Stimulated activated CD8-positive, alpha-beta memory T cell treated with anti-CD3 and anti-CD28 coated beads, Interleukin-4, amount 100 ng/mL, for 24 hours (primary cell): ENCODE measurements around the gene TAF3.

Source experiments
- DNase-seq: peaks from one replicate; pipeline ENCODE4 v3.0.0-alpha.2; 2020; ENCODE audit warnings: low read depth

The TAF3 gene

GRCh38 chr10:8059191-8059936, 241.1 kb downstream of the TAF3 start:
- no peak for DNase-seq

- no peak for DNase-seq
Measured at GRCh38 chr10:8060010-8060703, 241.9 kb downstream of the TAF3 start.

DNA sequence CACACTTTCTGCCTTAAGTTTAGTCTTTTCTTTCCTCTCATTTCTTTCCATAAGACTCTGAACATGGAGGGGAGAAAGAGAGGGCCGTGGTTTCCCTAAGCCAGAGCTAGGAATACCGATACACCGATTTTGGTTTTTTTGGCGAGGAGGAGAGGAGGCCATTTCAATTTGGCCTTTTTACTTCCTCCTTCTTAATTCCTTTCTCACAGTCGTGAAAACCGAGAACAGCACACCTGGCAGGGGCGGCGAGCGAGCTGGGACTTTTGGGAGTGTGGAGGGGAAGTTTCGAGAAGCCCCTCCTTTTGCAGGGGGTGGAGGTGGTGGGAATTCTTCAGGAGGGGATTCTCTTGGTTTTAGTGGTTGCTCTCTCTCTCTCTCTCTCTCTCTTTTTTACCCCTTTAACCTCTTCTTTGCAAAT, 242.4 kb downstream of the TAF3 start:
- DNase-seq: no peak

DNA sequence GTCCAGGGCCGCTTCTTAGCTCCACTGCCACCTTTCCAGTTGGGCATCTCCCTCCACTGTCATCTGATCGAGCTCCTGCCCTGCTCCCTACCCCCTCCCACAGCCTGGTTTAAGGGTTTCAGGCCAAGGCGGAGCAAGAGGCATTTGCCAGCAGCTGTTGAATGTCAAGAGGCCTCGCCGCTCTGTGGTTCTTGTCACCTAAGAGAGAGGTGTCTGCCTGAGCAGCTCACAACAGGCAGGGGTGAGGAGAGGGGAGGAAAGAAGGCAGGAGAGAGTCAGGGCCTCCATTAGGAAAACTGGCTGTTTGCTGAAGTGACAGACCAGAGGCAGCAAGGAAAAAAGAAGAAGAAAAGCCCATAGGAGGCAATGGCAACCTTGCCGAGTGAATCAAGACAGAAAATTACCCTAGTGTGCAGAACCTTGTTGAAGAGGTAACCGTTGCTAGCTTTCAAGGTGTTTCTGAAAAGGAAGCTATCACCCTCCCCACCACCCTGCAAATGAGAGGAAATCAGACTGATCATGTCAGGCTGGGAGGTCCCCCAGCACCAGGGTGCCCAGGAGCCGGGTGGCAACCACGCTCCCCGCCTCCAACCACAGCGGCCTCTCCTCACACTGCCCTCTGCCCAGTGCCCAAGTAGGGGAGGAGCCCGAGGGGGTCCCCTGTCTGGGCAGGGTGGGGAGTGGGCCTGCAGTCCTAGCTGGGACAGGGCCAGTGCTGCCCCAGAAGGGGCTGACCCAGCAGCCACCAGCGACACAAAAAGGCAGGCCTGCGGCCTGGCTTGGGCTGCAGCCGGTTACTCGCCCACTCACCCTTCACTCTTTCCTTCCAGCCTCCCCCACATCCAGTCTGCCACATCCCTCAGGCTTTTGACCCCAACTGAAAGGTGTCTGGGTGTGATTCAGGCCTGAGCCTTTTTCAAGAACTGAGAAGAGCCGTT, 243.2 kb downstream of the TAF3 start:
- no peak for DNase-seq

DNA sequence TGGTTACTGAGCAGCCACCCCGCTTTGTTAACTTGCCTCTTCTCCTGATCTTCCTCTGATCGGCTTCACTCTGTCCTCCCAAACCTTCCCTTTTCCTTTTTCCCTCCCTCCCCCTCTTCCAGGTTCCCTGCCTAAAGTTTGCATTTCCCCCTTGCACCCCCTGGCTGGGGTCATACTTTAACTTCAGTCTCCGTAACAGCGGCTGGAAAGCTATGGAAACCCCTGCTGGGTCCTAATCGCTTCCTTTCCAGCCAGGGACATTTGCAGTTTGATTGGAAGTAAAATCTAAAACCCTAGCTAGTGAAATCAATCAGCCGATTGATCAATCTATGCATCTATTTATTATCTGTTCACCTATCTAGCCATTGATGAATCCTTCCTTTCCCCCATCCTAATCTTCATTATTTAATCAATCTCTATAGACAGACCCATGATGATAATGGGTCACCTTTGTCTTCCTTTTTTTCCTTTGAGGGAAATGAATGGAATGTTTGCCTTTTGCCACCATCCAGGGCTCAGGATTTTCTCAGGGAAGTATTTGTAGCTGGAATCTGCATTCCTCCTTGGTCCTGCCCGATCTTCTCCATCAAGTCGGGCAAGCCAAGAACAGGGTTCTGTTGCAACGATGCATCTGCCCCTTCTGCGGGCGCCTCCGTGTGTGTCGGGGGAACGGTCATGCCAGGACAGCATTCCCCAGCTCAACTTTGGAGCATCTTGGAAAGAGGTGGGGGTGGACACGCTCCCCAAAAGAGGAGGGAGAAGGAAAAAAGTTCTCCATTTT, 245.0 kb downstream of the TAF3 start:
- no peak for DNase-seq

DNA sequence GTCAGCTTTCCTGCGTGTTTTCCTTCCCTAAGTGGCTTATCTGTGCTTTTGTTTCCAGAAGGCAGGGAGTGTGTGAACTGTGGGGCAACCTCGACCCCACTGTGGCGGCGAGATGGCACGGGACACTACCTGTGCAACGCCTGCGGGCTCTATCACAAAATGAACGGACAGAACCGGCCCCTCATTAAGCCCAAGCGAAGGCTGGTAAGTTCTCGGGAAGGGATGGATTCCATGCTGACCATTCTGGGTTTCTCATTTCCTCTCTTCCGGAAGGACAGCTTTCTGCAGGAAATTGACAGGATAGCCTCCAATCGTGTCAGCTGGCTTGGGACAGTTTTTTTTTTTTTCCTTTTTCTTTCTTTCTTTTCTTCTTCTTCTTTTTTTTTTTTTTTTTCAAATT, 245.6 kb downstream of the TAF3 start:
- no peak for DNase-seq

DNA sequence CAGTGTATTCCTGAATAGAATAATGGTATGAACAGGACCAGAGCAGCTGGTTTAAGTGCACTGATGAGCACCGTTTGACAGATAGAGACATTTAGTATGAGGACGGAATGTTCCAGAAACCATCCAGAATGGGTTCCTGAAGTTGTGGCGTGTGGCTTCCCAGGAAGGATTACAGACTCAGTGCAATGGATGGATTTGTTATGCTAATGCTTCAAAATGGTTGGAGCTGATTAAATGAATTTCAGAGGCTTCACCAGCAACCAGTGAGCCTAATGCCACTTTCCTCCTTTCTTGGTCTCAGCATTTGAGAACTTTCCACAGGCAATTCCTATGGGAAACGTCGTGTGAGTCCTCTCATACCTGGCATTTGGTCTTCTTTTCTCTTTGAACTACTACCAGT, 246.1 kb downstream of the TAF3 start:
- no peak for DNase-seq

GRCh38 chr10:8065651-8066050, 247.3 kb downstream of the TAF3 start:
- no peak for DNase-seq

DNA sequence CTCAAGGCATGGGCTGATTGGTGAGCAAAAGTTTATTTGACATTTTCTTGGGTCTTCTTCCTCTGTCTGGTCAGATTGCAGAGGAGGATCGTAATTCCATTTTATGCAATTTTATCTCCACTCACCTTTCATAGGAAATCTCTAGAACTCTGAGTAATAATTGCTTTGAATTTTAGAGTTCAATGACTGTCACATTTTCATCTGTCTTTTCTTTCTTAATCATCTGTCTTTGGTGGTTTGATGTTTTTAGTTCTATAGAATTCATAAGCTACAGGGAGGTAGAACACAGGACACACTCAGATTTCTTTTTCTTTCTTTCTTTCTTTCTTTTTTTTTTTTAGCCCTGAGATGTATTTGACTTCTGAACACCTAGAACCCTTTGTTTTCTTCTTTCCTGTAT, 247.8 kb downstream of the TAF3 start:
- no peak for DNase-seq
